HEK293 (cell line): ENCODE results near the gene TUBG1.

Experiments used
- CTCF ChIA-PET: fragments of 350-600 bp; formaldehyde crosslinking; extraction: SDS; loops from one replicate; lab custom pipeline; 2021; ENCODE audit warnings: antibody characterized with exemption; lab: Yijun Ruan, JAX
- POLR2A ChIA-PET: fragments of 300-600 bp; formaldehyde crosslinking; extraction: SDS; loops from one replicate; lab custom pipeline; 2020; ENCODE audit warnings: antibody characterized with exemption, inconsistent platforms; lab: Yijun Ruan, JAX
- H3K27ac ChIP-seq: fragments of 200-500 bp; sonication (Bioruptor generic); 2 replicates; pipeline ENCODE4 v1.5.1; 2014; ENCODE audit warnings: low read depth, low read length, control low read depth, inconsistent platforms; ENCODE audit errors: extremely low read depth
- H3K36me3 ChIP-seq, 2 experiments: fragments of 200-500 bp in 1 of 2; sonication (Bioruptor generic) in 1 of 2; 1 replicate in 1 of 2; 2 replicates in 1 of 2; pipeline ENCODE4 v1.5.1; 2014 to 2017; ENCODE audit warnings: inconsistent platforms in 2 of 2, low read length in 2 of 2; ENCODE audit not compliant: control insufficient read depth in 2 of 2, insufficient read depth in 1 of 2
- H3K4me1 ChIP-seq: fragments of 200-500 bp; sonication (Bioruptor generic); 2 replicates; pipeline ENCODE4 v1.5.1; 2014; ENCODE audit warnings: mild to moderate bottlenecking, low read length, inconsistent platforms; ENCODE audit not compliant: control insufficient read depth, insufficient read depth
- H3K4me3 ChIP-seq: 2 replicates; pipeline ENCODE4 v1.5.1; 2011; ENCODE audit warnings: low read depth, mild to moderate bottlenecking, control low read depth, low read length, moderate library complexity
- H3K9me3 ChIP-seq: fragments of 200-500 bp; sonication (Bioruptor generic); 2 replicates; pipeline ENCODE4 v1.5.1; 2014; ENCODE audit warnings: low read depth, low read length, inconsistent platforms; ENCODE audit not compliant: control insufficient read depth, insufficient read depth
- KLF1 ChIP-seq: fragments of 450-650 bp; formaldehyde crosslinking; IDR thresholded peaks from 2 replicates; pipeline ENCODE4 v1.5.1; 2016; ENCODE audit warnings: missing biosample characterization, missing genetic modification characterization
- KLF17 ChIP-seq: fragments of 450-650 bp; formaldehyde crosslinking; IDR thresholded peaks from 2 replicates; pipeline ENCODE4 v1.5.1; 2016; ENCODE audit warnings: missing biosample characterization, missing genetic modification characterization
- YY2 ChIP-seq: fragments of 450-650 bp; formaldehyde crosslinking; IDR thresholded peaks from 2 replicates; pipeline ENCODE4 v1.5.1; 2016; ENCODE audit warnings: missing biosample characterization, missing genetic modification characterization
- ZBTB1 ChIP-seq: fragments of 450-650 bp; formaldehyde crosslinking; IDR thresholded peaks from 2 replicates; pipeline ENCODE4 v1.5.1; 2016; ENCODE audit warnings: missing biosample characterization, missing genetic modification characterization
- ZBTB20 ChIP-seq: fragments of 450-650 bp; formaldehyde crosslinking; IDR thresholded peaks from 2 replicates; pipeline ENCODE4 v1.5.1; 2016; ENCODE audit warnings: missing biosample characterization, missing genetic modification characterization
- ZBTB49 ChIP-seq: fragments of 450-650 bp; formaldehyde crosslinking; IDR thresholded peaks from 2 replicates; pipeline ENCODE4 v1.5.1; 2016; ENCODE audit warnings: missing biosample characterization, missing genetic modification characterization, low read depth
- ZNF138 ChIP-seq: fragments of 450-650 bp; formaldehyde crosslinking; IDR thresholded peaks from 2 replicates; pipeline ENCODE4 v1.5.1; 2016; ENCODE audit warnings: missing biosample characterization, missing genetic modification characterization, borderline replicate concordance
- ZNF292 ChIP-seq: fragments of 450-650 bp; formaldehyde crosslinking; IDR thresholded peaks from 2 replicates; pipeline ENCODE4 v1.5.1; 2016; ENCODE audit warnings: low read depth, missing biosample characterization, missing genetic modification characterization, borderline replicate concordance
- ZNF521 ChIP-seq: fragments of 450-650 bp; formaldehyde crosslinking; IDR thresholded peaks from 2 replicates; pipeline ENCODE4 v1.5.1; 2017; ENCODE audit warnings: missing biosample characterization, mild to moderate bottlenecking, missing genetic modification characterization
- ZNF560 ChIP-seq: fragments of 450-650 bp; formaldehyde crosslinking; IDR thresholded peaks from 2 replicates; pipeline ENCODE4 v1.5.1; 2017; ENCODE audit warnings: missing biosample characterization, missing genetic modification characterization, borderline replicate concordance
- ZNF692 ChIP-seq: fragments of 450-650 bp; formaldehyde crosslinking; IDR thresholded peaks from 2 replicates; pipeline ENCODE4 v1.5.1; 2016; ENCODE audit warnings: missing biosample characterization, missing genetic modification characterization
- ZNF701 ChIP-seq: fragments of 450-650 bp; formaldehyde crosslinking; IDR thresholded peaks from 2 replicates; pipeline ENCODE4 v1.5.1; 2016; ENCODE audit warnings: missing biosample characterization, missing genetic modification characterization
- ZNF747 ChIP-seq: fragments of 450-650 bp; formaldehyde crosslinking; IDR thresholded peaks from 2 replicates; pipeline ENCODE4 v1.5.1; 2016; ENCODE audit warnings: missing biosample characterization, missing genetic modification characterization
- ZNF843 ChIP-seq: fragments of 450-650 bp; formaldehyde crosslinking; IDR thresholded peaks from 2 replicates; pipeline ENCODE4 v1.5.1; 2016; ENCODE audit warnings: missing biosample characterization, missing genetic modification characterization
- ZSCAN16 ChIP-seq: fragments of 450-650 bp; formaldehyde crosslinking; IDR thresholded peaks from 2 replicates; pipeline ENCODE4 v1.5.1; 2016; ENCODE audit warnings: missing biosample characterization, missing genetic modification characterization
- ZSCAN23 ChIP-seq: fragments of 450-650 bp; formaldehyde crosslinking; IDR thresholded peaks from 2 replicates; pipeline ENCODE4 v1.5.1; 2016; ENCODE audit warnings: missing biosample characterization, missing genetic modification characterization
- TF ChIP-seq, protein P1 (sequence below): fragments of 450-650 bp; formaldehyde crosslinking; IDR thresholded peaks from 2 replicates; pipeline ENCODE4; 2016; ENCODE audit warnings: missing biosample characterization, missing genetic modification characterization
- TF ChIP-seq, protein P2 (sequence below): fragments of 450-650 bp; formaldehyde crosslinking; IDR thresholded peaks from 2 replicates; pipeline ENCODE4 v1.5.1; 2016; ENCODE audit warnings: missing biosample characterization, missing genetic modification characterization, low read depth
- TF ChIP-seq, protein P3 (sequence below): fragments of 450-650 bp; formaldehyde crosslinking; IDR thresholded peaks from 2 replicates; pipeline ENCODE4 v1.5.1; 2017; ENCODE audit warnings: missing biosample characterization, mild to moderate bottlenecking, missing genetic modification characterization, moderate library complexity

Gene TUBG1

GRCh38 chr17:42612013-42612412 is 2.5 kb downstream of the TUBG1 start:
- ChIA-PET POLR2A (interaction anchor here (2.1 kb wide), 1 partner anchor 34 kb away, joined by 5 read pairs; no protein-coding TSS in a partner anchor), CTCF (interaction anchor here (1.3 to 1.8 kb wide), 3 partner anchors 12 to 151 kb away, joined by 4 to 5 read pairs (median 5); no protein-coding TSS in a partner anchor)
- no peaks in the 10 kb centered on the region for H3K9me3 ChIP-seq
- H3K4me1 ChIP-seq, result 0 out of 2 replicates have a peak, but pooled peaks cover 2% of the 10 kb centered on the region
- H3K27ac ChIP-seq, result no peak overlapping the region
- H3K36me3 ChIP-seq, result peaks cover 29 to 49% of the 10 kb centered on the region in 2 experiments
- TF ChIP-seq ZNF138 (tag by site-specific recombination), result no peak
- no peak for TF ChIP-seq KLF1
- no peak for TF ChIP-seq YY2 (tag by site-specific recombination)
- TF ChIP-seq, protein P1, sequence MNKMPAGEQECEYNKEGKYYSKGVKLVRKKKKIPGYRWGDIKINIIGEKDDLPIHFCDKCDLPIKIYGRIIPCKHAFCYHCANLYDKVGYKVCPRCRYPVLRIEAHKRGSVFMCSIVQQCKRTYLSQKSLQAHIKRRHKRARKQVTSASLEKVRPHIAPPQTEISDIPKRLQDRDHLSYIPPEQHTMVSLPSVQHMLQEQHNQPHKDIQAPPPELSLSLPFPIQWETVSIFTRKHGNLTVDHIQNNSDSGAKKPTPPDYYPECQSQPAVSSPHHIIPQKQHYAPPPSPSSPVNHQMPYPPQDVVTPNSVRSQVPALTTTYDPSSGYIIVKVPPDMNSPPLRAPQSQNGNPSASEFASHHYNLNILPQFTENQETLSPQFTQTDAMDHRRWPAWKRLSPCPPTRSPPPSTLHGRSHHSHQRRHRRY (tag by site-specific recombination), result no peak
- TF ChIP-seq, protein P2, sequence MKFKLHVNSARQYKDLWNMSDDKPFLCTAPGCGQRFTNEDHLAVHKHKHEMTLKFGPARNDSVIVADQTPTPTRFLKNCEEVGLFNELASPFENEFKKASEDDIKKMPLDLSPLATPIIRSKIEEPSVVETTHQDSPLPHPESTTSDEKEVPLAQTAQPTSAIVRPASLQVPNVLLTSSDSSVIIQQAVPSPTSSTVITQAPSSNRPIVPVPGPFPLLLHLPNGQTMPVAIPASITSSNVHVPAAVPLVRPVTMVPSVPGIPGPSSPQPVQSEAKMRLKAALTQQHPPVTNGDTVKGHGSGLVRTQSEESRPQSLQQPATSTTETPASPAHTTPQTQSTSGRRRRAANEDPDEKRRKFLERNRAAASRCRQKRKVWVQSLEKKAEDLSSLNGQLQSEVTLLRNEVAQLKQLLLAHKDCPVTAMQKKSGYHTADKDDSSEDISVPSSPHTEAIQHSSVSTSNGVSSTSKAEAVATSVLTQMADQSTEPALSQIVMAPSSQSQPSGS (tag by site-specific recombination), result no peak
- TF ChIP-seq ZNF521, result no peak
- no peak for TF ChIP-seq ZNF843 (tag by site-specific recombination)
- no peak for TF ChIP-seq ZSCAN16 (tag by site-specific recombination)
- no peak for TF ChIP-seq ZNF692
- no peak for TF ChIP-seq ZBTB20
- TF ChIP-seq ZBTB1, result no peak
- TF ChIP-seq KLF17, result no peak
- TF ChIP-seq ZNF560, result no peak
- no peak for TF ChIP-seq ZNF701 (tag by site-specific recombination)
- no peak for TF ChIP-seq ZNF747 (tag by site-specific recombination)
- TF ChIP-seq, protein P3, sequence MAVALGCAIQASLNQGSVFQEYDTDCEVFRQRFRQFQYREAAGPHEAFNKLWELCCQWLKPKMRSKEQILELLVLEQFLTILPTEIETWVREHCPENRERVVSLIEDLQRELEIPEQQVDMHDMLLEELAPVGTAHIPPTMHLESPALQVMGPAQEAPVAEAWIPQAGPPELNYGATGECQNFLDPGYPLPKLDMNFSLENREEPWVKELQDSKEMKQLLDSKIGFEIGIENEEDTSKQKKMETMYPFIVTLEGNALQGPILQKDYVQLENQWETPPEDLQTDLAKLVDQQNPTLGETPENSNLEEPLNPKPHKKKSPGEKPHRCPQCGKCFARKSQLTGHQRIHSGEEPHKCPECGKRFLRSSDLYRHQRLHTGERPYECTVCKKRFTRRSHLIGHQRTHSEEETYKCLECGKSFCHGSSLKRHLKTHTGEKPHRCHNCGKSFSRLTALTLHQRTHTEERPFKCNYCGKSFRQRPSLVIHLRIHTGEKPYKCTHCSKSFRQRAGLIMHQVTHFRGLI, result no peak
- TF ChIP-seq ZBTB49, result no peak
- no peak for TF ChIP-seq ZSCAN23 (tag by site-specific recombination)
- no peak for TF ChIP-seq ZNF292 (tag by site-specific recombination)
- no peak overlapping the region for H3K4me3 ChIP-seq
